H4 (cell line): ENCODE data around the gene ADGRV1. TPM values are rescaled to one million over a fixed set of nuclear protein-coding genes. Genes with fewer than 3 reads are reported as not detected.
"Not testable (repeated sequence)": the region's sequence is repeated elsewhere in the genome, so short reads cannot be mapped to it uniquely, and the experiment has no call there.

ENCODE experiments used
- DNase-seq: peaks from one replicate; pipeline ENCODE4 v3.0.0-alpha.2; 2015; ENCODE audit warnings: low spot score
- total RNA-seq: library from RNA; depleted of rRNA; stranded (reverse); fragments of >200 nt; shearing (Covaris generic); gene quantifications from 2 replicates; pipeline ENCODE4 v1.2.3, GENCODE V29; 2014

Gene ADGRV1
- total RNA-seq, 1 experiment from 2014 or later, result 13.0 TPM

DNA sequence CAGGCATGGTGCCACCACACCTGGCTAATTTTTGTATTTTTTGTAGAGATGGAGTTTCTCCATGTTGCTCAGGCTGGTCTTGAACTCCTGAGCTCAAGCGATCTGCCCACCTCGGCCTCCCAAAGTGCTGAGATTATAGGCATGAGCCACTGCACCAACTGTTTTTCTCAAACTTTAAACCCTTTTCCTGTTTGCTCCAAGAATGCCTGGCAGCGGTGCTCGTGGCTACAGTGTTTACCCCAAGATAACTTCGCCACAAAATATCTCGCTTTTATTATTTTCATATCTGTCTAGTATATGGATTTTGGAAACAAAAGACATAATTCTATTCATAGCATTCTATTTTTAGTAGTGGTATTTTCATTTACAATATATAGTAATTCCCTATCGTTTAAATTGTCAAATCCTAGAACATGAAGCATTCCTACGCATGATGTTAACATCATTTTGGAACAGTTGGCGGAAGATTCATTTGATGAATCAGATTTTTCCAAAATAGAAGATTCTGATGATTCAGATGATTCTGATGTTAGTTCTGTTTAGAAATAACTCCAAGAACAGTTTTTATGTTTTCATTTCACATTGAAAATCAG, 504.6 kb downstream of the ADGRV1 start:
- not testable (repeated sequence) for DNase-seq

DNA sequence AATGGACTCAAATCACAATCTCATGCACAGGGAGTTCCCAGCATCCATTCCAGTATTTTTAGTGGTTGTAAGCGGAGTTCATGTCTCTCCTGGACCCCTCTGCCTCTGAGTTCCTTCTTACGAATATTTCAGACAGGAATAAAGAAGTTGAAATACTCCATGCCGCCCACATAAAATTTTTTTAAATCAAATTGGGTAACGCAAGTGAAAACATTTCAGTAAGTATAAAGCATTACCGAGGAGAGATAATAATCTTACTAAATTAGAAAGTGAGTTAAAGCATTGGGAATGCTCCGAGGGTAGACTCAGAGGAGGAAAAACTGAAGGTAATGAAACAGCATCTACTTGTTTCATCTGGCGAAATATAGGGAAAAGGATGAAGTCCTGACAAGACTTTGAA, 506.9 kb downstream of the ADGRV1 start:
- no peak for DNase-seq

DNA sequence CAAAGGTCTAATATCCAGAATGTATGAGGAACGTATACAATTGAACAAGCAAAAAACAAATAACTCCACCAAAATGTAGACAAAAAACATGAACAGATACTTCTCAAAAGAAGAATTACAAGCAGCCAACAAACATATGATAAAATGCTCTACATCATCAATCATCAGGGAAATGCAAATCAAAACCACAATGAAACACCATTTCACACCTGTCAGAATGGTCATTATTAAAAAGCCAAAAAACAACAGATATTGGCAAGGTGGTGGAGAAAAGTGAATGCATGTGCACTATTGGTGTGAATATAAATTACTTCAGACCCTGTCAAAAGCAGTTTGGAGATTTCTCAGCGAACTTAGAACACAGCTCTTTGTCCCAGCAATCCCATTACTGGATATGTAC, 510.8 kb downstream of the ADGRV1 start:
- no peak for DNase-seq

DNA sequence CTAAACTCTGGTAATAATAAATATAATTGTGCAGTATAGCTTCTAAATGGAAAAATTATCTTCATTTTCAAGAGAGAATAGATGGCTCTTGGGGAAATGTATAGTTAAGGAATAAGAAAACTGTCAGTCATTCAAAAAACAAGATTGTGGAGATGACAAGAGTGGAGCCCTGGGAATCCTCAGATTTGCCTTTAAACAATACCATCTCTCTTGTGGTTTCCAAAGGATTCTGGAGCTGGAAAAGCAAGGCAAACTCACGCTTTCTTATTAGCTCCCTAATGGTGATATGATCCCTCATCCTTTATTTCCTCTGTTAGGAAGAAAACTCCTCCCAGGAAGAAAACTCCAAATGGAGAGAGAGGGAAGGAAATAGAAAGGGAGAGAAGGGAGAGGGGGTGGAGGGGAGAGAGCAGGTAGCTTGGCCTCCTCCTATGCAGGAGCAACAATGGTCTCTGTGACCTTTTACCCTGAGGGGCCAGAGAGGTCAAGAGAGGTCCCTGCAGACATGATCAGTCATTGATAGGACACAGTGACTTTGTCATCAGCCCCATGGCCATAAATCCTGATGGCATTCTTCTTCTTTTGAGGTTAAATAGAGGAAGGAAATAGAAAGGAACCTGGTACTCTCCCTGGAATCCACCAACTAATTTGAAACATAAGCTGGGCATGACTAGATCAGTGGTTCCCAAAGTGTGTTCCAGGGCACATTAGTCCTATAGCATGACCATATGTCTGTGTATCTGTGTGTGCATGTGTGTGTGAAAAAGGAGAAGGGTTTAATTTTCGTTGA, 512.4 kb downstream of the ADGRV1 start:
- no peak for DNase-seq

DNA sequence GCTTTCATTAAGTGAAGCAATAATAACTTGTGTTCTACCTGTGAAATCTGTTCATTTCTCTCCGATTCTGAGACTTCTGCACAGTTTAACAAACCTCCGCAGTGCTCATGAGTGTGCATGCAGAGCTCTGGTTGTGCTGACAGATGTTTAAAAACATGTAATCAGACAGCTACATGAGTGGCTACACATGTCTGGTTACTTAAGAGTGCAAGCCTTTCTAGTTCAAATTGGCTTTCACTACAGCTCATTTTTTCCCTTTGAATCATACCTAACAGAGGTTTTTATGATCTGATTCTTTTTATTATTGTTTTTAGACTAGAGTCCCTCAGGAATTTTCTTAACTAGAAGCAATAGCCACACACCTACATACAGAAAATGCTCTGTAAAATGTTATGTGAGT, 514.3 kb downstream of the ADGRV1 start:
- DNase-seq, result no peak

DNA sequence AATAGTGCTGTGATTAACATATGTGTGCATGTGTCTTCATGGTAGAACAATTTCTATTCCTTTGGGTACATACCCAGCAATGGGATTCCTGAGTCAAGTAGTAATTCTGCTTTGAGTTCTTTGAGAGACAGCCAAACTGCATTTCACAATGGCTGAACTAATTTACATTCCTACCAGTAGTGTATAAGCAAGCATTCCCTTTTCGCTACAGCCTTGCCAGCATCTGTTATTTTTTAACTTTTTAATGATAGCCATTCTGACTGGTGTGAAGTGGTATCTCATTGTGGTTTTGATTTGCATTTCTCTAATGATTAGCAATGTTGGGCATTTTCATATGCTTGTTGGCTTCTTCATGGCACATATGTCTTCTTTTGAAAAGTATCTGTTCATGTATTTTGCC, 516.0 kb downstream of the ADGRV1 start:
- DNase-seq, result no peak

DNA sequence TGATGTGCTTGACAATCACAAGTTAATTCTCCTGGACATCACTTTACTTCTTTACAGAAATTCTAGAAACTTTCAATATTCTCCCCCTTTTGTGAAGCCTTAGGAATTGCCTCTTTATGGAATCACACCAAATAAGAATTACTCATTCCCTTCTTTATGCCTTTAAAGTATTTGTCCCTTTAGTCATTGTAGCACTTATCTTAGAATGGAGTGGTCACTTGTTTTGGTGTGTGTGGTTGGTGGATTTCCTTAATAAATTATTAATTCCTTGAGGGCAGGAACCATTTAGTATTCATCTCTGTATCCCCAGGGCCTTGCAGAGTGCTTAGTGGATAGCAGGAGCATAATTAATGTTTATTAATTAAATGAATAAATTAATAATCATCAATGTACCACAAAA, 517.5 kb downstream of the ADGRV1 start:
- DNase-seq, result no peak

DNA sequence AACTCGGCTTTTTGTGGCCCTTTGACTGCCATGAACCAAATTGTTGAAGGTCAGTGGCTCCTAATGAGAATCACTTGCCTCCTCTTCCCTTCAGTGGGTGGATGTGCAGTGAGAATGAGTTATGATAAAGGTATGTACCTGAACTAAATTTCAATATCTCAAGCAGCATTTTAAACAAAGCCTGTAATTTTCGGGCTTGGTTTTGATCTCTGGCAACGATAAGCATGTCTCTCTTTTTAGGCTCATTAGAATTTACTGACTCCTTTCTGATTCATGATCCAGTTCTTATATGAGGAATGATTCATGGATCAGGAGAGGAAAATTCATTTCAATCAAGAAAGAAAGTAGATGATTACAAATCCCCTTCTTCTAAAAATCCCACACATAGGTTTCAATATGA, 519.0 kb downstream of the ADGRV1 start:
- no peak for DNase-seq

DNA sequence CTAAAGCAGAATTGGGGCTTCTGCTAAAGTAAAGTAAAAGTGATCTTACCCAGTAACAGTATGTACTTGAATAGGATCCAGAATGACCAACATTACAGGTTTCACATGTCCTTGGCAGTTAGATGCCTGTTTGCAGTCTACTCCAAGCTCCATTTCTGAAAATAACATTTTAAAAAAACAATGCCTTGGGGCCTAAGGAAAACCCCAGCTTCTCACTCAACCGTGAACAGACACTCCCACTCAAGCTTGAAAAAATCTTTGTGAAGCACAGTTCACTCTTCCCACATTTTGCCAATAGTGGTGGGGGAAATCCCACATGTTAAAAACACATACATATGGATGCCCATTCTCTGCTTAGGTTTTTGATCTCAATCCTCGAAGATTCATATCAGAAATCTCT, 520.4 kb downstream of the ADGRV1 start:
- DNase-seq, result peak; percentile 8

DNA sequence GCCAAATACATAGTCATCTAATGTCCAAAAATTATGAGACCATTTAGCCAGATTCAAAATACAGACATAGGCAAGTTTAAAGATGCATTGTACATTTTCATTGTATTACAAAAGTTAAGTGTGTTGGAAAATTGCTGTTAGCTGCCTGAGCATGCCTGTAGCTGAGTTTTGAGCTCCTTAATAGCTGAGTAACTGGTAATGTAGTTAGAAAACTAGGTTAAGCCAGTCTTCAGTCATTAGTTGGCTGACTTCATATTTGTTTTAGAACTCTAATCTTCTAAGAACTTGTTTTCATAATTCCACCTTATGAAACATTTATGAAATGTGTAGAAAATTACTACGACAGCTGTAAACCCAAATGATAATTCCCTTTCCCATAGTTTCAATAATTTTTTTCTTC, 531.2 kb downstream of the ADGRV1 start:
- no peak for DNase-seq

DNA sequence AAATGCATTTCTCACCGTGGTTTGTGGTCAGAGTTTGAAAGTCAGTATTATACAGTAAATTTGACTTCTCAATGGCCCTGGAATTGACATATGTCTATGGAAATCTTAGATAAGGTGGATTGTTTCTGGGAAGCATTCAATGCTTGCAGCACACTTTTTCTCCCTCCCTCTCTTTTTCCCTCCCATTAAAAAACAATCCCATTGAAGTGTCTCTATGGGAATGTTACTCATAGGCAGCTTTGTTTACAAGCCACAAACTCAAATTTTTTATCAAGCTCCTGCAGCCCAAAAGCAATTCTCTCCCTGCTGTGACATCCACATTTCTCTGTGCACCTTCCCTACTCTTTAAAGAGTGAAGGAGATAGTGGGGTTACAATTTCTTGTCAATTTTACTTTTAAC, 532.4 kb downstream of the ADGRV1 start:
- no peak for DNase-seq

DNA sequence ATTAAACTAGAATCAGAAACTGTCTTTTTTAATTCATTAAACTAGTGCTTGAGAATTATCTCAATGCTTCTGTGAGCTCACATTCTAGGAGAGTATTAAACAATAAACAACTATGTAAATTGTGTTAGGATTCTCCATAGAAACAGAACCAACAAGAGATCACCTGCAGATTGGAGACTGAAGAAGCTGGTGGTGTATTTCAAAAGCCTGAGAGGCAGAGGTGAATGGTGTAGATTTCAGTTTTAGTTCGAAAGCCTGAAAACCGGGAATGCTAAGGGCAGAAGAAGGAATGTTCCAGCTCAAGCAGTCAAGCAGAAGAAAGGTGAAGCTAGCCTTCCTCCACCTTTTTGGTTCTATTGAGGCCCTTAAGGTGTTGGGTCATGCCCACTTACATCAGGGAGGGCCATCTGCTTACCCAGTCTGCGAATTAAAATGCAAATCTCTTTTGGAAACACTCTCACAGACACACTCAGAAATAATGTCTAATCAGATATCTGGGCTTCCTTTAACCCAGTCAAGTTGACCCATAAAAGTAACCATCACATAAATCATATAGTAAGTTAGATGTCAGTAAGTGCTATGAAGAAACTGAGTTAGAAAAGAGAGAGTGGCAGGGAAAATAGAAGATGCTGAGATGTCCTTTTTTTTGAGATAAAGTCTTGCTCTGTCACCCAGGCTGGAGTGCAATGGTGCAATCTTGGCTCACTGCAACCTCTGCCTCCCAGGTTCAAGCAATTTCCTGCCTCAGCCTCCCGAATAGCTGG, 533.1 kb downstream of the ADGRV1 start:
- DNase-seq, result no peak

DNA sequence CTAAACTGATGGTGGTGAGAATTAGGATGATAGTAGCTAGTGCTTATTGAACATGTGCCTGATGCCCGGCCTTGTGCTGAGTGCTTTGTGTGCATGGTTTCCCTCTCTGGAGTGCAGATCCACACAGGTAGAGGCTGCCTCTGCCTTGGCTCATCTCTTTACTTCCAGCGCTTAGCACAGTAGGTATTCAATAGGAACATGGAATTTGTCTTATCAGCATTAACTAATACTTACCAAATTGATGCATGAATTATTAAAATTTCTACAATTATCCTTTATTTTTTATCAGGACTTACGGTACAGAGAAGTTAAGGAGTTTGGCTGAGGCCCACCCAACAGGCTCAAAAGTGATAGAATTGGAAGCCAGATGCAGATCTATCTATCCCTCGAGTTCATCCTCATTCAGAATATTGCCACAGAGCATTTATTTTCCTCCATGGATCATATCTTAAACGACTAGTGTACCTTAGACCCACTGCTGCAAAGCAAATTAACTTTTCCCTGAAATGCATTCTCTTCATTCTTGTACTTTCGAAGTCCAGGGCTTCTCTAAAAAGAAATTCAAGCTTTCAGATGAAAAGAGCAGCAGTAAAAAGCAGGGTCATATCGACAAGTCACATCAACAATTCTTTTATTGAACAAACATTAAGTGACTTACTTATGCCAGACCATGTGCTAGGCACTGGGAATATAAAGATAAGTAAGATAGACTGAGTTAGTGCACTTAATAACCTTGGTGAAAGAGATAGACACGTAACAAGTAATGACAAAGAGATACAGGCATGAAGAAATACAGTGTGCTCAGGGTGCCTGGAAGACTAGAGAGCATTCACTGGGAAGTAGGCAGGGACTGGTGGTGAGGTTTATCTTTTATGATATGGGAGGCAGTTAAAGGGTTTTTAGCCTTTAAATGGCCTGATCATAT, 534.5 kb downstream of the ADGRV1 start:
- no peak for DNase-seq

DNA sequence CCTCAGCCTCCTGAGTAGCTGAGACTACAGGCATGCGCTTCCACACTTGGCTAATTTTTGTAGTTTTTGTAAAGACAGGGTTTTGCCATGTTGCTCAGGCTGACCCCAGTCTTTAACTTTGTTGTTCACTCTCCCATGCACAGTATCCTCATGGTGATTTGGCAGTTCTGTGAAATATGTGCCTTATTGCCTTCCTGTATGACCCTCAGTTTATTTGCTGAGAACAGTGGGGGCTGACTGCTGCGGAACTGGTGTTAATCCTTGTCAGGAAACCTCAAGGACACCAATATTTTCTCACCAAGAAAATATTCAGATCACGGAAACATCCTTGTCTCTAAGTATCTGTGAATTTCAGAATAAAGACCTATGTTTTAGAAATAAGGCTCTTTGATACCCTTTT, 536.7 kb downstream of the ADGRV1 start:
- no peak for DNase-seq

DNA sequence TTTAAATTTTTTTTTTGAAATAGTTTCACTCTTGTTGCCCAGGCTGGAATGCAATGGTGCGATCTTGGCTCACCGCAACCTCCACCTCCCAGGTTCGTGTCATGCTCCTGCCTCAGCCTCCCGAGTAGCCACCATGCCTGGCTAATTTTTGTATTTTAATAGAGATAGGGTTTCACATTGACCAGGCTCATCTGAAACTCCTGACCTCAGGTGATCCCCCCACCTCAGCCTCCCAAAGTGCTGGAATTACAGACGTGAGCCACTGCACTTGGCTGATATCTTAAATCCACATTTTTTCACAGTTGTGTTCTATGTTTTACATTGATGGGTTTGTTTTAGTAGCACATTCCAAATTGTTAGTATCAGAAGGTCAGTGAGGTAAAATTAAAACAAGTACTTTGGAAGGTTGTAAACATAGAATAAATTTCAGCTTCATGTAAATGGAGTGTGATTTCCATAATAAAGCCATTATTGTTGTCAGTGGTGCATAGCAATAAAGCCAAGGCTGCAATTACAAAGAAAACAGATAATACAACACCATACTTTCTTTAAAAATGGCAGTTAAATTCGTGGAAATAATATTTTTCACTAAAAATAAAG, 537.3 kb downstream of the ADGRV1 start:
- DNase-seq, result no peak

DNA sequence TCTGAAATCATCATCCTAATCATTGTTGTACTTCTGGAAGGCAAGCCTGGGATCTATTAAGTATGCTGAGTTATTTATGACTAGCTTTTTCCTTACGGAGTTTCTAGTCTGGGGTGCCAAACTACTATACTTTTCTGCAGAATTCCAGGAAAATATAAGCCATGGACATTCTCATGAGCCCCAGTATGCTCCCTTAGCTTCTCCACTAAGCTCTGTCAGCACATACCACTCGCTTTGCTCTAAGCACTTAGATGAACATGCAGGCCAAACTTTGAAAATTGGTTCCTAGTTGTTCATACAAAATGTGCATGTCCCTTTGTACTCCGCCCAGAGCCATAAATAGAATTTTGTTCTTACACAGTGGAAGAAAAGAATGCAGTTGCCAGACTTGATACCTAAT, 539.9 kb downstream of the ADGRV1 start:
- no peak for DNase-seq

DNA sequence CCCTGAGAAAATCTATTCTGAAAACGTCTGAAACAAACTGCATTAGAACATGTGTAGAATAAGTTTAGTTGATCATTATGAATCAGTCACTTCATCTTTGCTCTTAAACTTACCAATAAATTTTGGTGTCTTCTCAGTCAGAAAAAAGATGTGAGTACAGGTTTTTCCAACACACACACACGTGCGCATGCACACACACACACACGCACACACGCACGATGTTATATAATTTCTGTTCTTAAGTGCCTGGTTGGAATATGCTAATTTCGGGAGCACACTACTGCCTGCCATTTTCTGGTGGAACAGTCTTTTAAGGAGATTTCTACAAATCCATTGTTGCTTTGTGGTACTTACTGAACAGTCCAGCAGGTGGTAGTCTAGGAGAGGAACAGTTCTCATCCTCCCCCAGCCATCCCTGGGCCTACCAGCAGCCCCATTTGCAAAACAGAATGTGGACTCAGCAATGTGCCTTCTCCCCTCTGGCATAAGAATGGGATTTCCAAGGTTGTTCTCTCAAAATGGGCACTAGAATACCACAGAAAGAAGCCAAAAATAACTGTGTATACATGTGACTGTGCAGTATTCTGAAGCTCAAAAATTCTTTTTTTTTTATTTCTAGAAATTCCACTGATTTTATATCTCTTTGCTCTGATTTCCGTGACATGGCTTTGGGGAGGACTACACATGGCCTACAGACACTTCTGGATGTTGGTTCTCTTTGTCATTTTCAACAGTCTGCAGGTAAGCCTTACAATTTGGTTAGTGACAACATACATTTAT, 543.2 kb downstream of the ADGRV1 start:
- peak; percentile 81 for DNase-seq

DNA sequence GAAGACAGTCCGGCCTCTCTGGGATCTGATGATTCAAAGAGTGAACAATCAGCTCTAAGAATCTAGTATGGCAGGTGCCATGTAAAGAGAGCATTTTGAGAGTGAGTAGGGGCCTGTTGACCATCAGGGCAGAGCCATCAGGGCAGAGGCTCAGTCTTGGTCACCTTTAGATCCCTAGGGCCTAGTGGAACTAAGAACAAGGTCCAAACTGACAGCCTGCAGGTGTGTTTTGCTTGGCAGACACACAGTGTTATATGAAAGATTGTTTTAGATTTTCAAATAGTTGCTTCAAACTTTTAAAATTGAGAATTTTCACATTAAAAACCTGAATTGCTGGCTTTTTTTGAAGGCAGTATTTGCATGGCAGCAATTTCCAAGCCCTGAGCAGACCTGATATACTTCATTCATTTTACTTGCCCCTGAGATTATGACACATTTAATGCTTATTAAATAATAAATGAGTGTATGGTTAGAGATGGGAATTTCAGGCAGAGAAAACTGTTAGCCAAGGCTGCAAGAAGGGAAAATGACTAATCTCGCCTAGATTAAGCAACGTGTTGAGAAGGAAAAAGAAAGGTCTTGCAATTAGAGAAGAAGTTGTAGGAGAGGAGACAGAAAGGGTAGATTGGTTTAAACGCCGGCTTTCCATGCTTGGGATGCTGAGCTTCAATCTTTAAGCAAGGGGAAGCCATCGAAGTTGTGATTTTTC, 544.9 kb downstream of the ADGRV1 start:
- no peak for DNase-seq

DNA sequence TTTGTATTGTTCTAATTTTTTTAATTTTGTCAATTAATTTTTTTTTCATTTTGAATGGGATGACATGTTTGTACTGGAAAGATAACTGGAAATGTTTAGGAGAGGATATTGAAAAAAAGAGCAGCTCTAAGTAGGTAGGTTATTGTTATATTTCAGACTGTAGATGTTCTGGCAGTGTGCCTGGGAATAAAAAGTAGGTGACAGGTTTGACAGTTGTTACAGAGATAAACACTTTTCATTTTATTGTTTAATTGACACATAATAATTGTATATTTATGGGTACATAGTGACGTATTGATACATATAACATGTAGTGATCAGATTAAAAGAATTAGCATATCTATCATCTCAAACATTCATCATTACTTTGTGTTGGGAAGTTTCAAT, 545.5 kb downstream of the ADGRV1 start:
- no peak for DNase-seq
